WERI-Rb-1 (cell line): ENCODE measurements around the gene MYOZ3.

ENCODE experiments used
- DNase-seq: peaks from one replicate; pipeline ENCODE4 v3.0.0-alpha.2; 2020
- H3K27ac ChIP-seq: fragments of 250-450 bp; sonication (Bioruptor Pico); 2 replicates; pipeline ENCODE4 v1.5.1; 2020; ENCODE audit warnings: mild to moderate bottlenecking, moderate library complexity
- H3K27me3 ChIP-seq: fragments of 250-450 bp; sonication (Bioruptor Pico); 2 replicates; pipeline ENCODE4 v1.5.1; 2021; ENCODE audit warnings: mild to moderate bottlenecking, low read depth, moderate library complexity; ENCODE audit not compliant: insufficient read depth, severe bottlenecking
- H3K36me3 ChIP-seq: fragments of 250-450 bp; sonication (Bioruptor Pico); 2 replicates; pipeline ENCODE4 v1.5.1; 2020; ENCODE audit warnings: mild to moderate bottlenecking, moderate library complexity
- H3K4me3 ChIP-seq: 2 replicates; pipeline ENCODE4 v1.5.1; 2011; ENCODE audit warnings: low read depth, mild to moderate bottlenecking, control low read depth, low read length
- H3K9me3 ChIP-seq: fragments of 250-450 bp; sonication (Bioruptor Pico); 2 replicates; pipeline ENCODE4 v1.5.1; 2021; ENCODE audit warnings: mild to moderate bottlenecking, moderate library complexity; ENCODE audit not compliant: severe bottlenecking
- CTCF ChIP-seq: IDR thresholded peaks from 2 replicates; pipeline ENCODE4 v1.5.1; 2011; ENCODE audit warnings: low read depth, mild to moderate bottlenecking, control low read depth, inconsistent platforms, low read length

MYOZ3 gene

GRCh38 chr5:150642567-150642927, 18.5 kb upstream of the MYOZ3 start:
- H3K27me3 ChIP-seq = no peaks in the 10 kb centered on the region
- no peaks in the 10 kb centered on the region for H3K36me3 ChIP-seq
- no peak for TF ChIP-seq CTCF
- no peak overlapping the region for H3K4me3 ChIP-seq
- H3K9me3 ChIP-seq = no peaks in the 10 kb centered on the region
- no peak overlapping the region for H3K27ac ChIP-seq
- no peak for DNase-seq

GRCh38 chr5:150642991-150643710, 17.9 kb upstream of the MYOZ3 start:
- TF ChIP-seq CTCF = no peak
- no peak overlapping the region for H3K27ac ChIP-seq
- no peak overlapping the region for H3K4me3 ChIP-seq

GRCh38 chr5:150644058-150644457, 17.0 kb upstream of the MYOZ3 start:
- no peak for DNase-seq
- no peak overlapping the region for H3K27ac ChIP-seq
- no peak for TF ChIP-seq CTCF
- H3K36me3 ChIP-seq = no peaks in the 10 kb centered on the region
- no peak overlapping the region for H3K4me3 ChIP-seq
- no peaks in the 10 kb centered on the region for H3K9me3 ChIP-seq
- H3K27me3 ChIP-seq = no peaks in the 10 kb centered on the region

More at GRCh38 chr5:150642991-150643710, 17.9 kb upstream of the MYOZ3 start:
- Histone ChIP-seq H3K9me3 (no peaks in the 10 kb centered on the region), H3K36me3 (no peaks in the 10 kb centered on the region), H3K27me3 (no peaks in the 10 kb centered on the region)
- DNase-seq = no peak

- Histone ChIP-seq H3K9me3 (no peaks in the 10 kb centered on the region), H3K27ac (no peak overlapping the region), H3K36me3 (no peaks in the 10 kb centered on the region), H3K4me3 (no peak overlapping the region), H3K27me3 (no peaks in the 10 kb centered on the region)
- TF ChIP-seq CTCF = no peak
- DNase-seq = no peak
Measured at GRCh38 chr5:150644514-150644913, 16.5 kb upstream of the MYOZ3 start.

- no peak for TF ChIP-seq CTCF
- H3K9me3 ChIP-seq = no peaks in the 10 kb centered on the region
- no peak overlapping the region for H3K27ac ChIP-seq
- H3K27me3 ChIP-seq = no peaks in the 10 kb centered on the region
- DNase-seq = no peak
- H3K4me3 ChIP-seq = no peak overlapping the region
- H3K36me3 ChIP-seq = no peaks in the 10 kb centered on the region
Measured at GRCh38 chr5:150645070-150645700, 15.9 kb upstream of the MYOZ3 start.
